Regular cardiac myocyte (primary cell): ENCODE data around the gene EPB41L3. TPM values are rescaled to one million over a fixed set of nuclear protein-coding genes. Genes with fewer than 3 reads are reported as not detected.

Experiments used
- total RNA-seq: library from RNA; depleted of rRNA; stranded (reverse); fragments of >200 nt; gene quantifications from 2 replicates; pipeline ENCODE4 v1.2.3, GENCODE V29; 2014

EPB41L3 gene
- total RNA-seq: 24.0 and 31.4 TPM in 2 replicates

GRCh38 chr18:5543773-5544389 is at the start of gene EPB41L3:
EPB41L3 (minus strand) TSS chr18:5543997; CDS start chr18:5489183, 54,814 bp downstream.

Other genes starting within 250 kb of the EPB41L3 start
- 10.4 and 12.7 TPM in 2 replicates for gene ZBTB14, start 248.3 kb downstream of the EPB41L3 start, total RNA-seq